HG03575 (cell line): ENCODE data around the gene TMEM86B.

Experiments used
- ATAC-seq: cut with Tn5 transposase; IDR thresholded peaks from one replicate; pipeline ENCODE4 v1.9.1; 2021; ENCODE audit not compliant: unreplicated experiment, insufficient number of reproducible peaks, low FRiP score; ENCODE audit errors: extremely low read depth

The TMEM86B gene, protein sequence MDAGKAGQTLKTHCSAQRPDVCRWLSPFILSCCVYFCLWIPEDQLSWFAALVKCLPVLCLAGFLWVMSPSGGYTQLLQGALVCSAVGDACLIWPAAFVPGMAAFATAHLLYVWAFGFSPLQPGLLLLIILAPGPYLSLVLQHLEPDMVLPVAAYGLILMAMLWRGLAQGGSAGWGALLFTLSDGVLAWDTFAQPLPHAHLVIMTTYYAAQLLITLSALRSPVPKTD

DNA sequence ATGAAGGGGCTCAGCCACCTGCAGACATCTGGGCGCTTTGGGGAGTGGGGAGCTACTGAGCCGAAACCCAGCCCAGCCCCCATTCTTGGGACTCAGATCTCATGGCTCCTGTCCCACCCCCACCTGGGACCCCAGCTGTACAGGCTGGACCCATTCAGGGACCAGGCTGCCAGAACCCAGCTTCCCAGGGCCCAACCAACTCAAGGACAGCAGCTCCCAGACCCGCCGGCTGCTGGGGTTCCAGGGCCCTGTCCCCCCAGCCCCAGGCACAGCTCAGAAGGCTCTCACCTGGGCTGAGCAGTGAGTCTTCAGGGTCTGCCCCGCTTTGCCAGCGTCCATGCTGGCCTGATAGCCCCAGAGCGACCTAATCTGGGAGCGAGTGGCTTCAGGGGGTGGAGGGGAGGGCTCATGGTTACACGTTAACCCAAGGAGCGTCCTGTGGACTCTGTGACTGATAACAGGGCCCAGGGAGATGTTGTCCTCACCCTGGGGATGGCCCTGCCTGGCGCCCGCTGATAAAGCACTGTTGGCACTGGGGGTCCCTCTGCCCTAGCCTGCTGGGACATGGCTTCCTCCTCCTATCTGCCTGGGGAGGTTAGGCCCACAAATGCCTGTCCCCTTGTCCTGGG lies at the start of gene TMEM86B:
TSS of gene TMEM86B (minus strand) at position 361 of the 629 bp plus-strand sequence. CDS start at position 339, 22 bp downstream.
- no peak for ATAC-seq

DNA sequence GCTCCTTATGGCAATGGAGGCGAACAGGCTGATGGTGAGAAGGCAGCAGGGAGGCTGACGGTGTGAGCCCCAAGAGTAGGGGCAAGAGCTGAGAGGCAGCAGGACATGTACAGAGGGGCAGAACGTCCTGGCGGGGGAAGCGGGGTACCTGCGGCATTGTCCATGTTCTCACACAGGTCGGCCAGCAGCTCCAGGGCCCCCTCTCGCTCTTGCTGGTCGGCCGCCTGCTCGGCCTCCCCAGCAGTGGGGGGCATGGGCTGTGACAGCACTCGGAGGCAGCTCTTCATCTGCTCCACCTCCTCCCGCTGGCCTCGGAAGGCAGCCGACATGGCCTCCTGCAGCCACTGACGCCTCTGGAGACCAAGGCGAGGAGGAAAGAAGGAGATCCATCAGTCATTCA lies 48.9 kb upstream of the TMEM86B start:
- ATAC-seq: no peak

DNA sequence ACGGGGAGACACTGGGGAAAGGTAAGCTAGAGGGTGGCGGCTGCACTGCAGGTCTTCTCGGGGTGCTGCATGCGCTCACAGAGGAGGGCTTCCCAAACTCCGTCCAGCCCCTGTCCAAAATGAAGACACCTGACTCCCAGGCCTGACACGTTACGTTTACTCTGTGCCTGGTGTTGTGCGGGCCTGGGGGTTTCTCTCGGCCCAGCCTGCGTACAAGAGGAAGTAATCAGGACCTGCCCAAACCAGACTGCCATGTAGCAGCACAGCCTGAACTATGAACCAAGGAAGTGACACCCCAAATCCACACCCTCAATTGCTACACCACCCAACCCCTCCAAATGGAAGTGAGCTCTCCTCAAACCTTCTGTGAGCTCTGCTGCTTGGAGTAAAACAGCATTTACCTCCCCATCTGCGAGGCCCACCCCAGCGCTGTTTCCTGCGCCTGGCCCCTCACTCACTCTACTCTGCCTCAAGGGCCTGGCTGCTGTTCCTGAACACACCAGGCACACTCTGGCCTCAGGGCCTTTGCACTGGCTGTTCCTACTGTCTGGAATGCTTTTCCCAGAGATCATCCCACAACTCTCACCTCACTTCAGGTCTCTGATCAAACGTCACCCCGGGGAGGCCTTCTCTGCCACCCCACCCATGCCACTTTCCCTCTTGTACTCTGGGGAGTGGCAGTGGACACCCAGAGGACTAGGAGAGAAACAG lies 48.3 kb upstream of the TMEM86B start:
- ATAC-seq: no peak

DNA sequence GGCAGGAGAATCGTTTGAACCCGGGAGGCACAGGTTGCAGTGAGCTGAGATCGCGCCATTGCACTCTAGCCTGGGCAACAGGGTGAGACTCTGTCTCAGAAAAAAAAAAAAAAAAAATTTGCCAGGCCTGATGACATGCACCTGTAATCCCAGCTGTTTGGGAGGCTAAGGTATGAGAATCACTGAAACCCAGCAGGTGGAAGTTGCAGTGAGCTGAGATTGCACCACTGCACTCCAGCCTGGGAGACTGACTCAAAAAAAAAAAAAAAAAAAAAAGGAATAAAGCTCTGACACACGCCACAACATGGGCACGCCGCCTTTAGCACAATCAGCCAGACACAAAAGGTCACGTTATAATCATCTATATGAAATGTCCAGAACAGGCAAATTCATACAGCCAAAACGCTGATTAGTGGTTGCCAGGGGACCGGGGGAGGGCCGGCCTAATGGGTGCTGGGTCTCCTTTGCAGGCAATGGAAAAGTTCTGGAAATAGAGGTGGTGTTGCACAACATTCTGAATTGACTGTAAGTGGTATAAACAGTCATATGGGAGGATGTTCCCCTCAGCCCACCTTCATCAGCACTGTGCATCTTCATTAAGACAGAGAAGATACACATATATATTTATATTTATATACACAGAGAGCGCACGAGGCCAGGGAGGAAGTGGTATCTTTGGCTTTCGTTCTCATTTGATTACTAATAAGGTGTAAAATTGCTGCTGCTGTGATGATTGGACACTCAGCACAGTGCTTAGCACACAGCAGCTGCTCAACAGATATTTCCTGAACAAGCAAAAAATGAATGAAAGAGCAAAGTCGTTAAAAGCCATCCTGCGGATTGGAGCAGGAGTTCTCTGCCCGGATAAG lies 47.5 kb upstream of the TMEM86B start:
- ATAC-seq: no peak

DNA sequence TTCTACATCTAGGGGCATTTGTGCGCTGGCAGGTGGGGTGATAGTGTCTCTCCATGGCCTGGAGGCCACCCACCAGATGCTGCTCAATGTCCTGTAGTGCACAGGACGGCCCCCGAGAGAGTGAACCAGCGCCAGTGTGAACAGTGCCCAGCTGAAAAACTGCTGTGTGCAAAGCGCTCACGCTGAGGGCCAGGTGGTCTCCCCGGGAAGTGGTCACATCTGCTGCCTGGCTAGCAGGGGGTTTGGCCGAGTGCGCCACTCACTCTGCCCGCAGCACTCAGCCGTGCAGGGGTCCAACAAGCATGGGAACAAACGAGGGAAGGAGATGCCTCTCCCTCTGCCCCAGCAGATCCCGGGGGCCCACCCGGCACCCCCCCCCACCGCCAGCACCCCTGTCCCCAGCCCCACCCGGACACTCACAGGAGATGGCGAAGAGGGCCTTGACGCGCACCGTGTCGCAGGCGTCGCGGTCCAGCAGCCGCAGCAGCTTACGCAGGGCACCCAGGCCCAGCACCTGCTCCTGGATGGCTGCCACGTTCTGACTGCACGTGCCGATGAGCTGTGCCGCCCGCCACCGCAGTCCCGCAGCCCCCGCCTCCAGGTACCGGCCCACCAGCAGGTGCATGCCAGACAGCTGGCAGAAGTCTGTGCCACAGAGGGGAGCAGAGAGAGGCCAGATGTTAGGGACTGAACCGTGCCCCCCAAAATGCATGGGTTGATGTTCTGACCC lies 45.6 kb upstream of the TMEM86B start:
- ATAC-seq: no peak

DNA sequence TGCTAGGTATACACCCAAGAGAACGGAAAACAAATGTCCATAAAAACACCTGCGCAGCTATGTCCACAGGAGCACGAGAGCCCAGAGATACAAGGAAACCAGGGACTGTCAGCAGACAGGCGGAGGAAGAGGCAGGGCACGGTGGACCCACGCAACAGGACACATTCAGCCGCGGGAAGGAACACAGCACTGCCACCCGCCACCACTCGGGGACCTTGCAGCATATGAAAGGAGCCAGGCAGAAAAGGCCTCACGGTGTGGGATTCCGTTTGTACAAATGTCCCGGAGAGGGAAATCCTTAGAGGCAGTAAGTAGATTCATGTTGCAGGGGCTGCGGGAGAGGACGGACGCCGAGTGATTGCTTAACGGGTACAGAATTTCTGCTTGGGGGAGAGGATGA lies 43.6 kb upstream of the TMEM86B start:
- ATAC-seq: no peak

DNA sequence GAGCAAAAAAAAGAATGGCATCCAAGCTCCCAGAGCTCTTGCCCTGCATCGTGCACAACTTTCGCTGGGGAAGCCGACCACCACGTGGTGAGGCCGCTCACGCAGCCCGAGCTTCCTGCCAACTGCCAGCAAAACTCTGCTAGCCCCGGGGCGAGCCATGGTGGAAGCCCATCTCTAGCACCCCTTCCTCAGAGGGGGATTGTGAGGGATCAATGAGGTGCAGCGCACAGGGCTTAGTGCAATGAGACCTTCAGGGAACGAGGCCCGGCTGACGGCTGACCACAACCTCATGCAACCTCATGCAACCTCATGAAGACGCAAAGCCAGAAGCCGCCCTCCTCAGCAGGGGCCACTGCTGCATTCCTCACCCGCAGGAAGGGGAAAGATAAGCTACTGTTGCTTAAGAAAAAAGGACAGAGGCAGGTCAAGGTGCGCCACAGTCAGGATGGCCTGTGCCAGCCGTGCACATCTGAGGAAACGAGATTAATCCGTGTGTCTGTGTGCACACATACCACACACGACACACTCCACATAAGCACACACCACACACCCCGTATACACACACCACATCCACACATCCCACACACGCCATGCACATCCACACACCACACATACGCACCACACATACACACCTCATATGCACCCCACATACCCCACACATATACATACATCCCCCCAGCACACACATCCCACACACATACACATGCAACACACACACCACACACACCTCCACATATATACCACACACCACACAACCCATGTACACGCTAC lies 41.8 kb upstream of the TMEM86B start:
- ATAC-seq: no peak

DNA sequence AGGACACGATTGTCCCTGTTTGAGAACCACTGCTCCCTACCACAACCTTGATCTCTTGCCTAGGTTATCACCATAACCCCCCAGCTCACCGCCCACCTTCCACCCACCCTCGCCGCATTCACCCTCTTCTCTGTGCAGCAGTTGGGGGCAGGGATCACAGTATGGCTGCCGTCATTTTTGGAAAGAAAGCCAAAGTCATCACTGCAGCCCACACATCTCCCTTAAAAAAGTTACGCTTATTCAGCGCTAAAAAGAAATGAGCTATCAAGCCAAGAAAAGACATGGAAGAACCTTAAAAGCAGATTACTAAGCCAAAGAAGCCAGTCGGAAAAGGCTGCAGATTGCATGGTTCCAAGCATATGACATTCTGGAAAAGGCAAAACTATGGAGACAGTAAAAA lies 40.7 kb upstream of the TMEM86B start:
- no peak for ATAC-seq

DNA sequence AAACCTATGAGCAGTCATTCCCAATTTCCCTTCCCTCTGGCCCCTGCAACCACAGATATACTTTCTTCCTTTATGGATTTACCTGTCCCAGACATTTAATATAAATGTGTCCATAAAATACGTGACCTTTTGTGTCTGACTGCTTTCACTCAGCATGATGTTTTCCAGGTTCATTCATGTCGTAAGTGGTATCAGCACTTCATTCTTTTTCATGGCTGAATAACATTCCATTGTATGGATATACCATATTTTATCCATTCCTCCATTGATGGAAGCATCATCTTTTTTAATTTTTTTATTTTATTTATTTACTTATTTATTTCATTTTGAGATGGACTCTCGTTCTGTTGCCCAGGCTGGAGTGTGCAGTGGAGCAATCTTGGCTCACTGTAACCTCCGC lies 38.3 kb upstream of the TMEM86B start:
- no peak for ATAC-seq

DNA sequence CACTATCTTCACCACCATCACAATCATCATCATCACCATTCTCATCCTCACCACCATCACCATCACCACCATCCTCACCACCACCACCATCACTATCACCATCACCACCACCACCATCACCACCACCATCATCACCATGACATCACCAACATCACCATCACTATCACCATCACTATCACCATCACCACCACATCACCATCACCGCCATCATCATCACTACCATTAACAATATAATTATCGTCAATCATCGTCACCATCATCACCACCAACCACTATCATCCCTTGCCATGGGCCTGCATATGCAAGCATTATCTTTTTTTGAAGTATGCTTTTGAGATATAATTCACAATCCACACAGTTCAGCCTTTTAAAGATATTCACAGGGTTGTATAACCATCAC lies 37.8 kb upstream of the TMEM86B start:
- ATAC-seq: no peak

DNA sequence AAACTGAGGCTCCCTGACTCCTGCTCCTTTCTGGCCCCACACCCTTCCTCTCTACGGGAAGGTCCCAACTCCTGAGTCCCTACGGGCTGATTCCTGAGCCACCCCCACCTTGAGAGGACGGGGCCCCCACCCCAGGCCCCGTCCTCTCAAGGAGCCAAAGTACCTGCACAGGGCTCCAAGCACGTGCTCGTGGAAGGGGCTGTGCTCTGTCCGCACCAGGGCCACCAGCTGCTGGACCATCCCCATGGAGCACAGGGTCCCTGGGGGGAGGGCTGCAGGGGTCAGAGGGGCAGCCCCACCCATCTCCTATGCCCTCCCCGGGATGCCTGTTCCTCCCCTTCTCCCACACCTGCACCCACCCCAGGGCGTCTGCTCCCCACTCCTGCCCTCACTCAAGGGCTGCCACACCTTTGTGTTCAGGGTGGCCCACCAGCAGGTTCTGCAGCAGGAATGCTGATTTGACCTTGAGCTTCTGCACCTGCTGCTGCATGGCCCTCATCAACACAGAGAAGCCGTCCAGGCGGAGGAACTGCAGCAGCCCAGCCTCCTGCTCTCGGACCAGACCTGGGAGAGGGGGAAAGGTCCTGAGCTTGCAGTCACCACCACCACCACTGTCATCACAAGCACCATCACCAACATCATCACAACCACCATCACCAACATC lies 37.3 kb upstream of the TMEM86B start:
- ATAC-seq: no peak

DNA sequence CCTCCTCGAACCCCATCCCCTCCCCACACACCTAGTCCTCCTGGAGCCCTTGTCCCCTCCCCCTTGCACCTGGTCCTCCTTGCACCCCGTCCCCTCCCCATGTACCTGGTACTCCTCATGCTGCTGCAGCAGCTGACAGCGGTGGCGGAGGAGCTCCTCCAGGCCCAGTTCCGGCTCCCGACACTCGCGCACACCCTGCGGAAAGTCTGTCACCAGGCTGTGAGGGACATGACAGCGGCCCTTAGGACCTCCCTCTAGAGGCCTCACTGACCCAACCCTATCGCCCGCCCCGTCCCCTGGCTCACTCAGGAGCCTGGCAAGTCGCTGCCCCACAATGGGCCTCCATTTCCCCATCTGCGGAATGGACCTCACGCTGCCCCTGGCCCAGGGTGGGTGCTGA lies 36.6 kb upstream of the TMEM86B start:
- no peak for ATAC-seq

DNA sequence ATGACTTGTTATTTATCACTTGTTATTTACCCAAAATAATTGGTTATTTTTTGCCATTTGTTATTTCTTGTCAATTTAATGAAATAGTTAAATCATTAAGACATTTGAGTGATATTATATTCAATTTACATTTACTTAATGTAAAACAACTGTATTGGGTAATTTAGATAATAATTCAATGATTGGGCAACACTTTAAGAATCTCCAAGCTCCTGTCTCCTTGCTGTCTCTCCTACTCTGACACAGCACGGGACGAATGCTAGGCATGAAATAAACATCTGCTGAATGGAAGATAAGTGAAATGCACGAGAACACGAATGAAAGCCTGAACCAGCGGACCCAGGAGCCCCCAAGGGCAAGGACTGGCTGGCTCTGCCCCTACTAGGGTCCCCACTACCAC lies 36.0 kb upstream of the TMEM86B start:
- no peak for ATAC-seq

DNA sequence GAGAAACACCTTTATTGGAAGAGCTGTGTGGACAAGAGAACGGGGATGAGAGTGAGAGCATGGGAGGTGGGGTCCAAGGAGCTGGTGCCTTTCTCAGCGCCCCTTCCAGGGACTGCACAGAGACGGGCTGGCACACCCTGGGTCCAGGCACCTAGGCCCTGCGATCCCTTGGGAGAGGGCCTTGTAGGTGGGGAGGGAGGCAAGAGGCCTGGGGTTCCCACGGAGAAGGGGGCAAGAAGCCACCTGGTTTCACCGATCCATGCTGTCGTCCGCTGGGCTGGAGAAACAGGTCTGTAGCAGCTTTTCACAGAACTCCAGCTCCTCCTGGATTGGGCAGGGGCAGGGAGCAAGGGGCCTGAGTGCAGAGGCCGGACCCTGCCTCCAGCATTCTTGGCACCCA lies 33.8 kb upstream of the TMEM86B start:
- ATAC-seq: no peak

DNA sequence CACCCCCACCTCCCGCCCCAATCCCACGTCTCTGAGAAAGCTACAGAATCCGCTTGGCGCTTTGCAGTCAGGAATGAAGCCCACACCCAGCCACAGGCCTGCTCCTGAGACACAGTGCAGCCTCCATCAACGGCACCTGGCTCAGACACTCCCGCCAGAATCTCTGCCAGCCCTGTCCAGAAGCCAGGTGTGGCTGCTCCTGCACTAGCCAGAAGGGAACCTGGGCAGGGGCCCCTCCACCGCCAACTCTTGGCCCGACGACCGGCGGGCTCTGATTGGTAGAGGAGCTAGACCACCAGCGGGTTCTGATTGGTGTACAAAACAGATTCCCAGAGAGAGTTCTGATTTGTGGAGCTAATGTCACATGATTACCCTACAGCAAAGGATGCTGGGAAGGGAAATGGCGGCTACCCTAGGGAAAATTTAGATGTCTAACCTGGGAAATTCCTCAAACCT lies 33.1 kb upstream of the TMEM86B start:
- ATAC-seq: no peak

DNA sequence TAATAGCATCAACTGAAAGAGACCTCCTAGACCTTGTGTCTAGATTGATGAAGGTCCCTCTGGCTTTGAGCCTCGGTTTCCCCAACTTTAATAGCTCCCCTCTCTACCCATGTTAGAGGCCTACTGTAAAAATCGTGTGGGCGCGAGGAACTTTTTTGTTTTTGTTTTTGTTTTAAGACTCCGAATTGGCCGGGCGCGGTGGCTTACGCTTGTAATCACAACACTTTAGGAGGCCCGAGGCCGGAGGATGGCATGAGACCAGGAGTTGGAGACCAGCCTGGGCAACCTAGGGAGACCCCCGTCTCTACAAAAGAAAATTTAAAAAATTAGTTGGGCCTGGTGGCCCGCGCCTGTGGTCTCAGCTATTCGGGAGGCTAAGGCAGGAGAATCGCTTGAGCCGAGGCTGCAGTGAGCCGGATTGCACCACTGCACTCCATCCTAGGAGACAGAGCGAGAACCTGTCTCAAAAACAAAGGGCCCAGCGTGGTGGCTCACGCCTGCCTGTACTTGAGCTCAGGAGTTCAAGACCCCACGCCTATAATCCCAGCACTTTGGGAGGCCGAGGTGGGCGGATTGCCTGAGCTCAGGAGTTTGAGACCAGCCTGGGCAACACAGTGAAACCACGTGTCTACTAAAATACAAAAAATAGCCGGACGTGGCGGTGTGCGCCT lies 31.1 kb upstream of the TMEM86B start:
- ATAC-seq: no peak
